OCI-LY7 (cell line): ENCODE measurements around the gene C11orf52. TPM values are rescaled to one million over a fixed set of nuclear protein-coding genes. Genes with fewer than 3 reads are reported as not detected.
"Not testable (repeated sequence)": the region's sequence is repeated elsewhere in the genome, so short reads cannot be mapped to it uniquely, and the experiment has no call there.

Source experiments
- BruUV-seq: library from RNA; stranded (reverse); fragments of 400-500 nt; replicated peaks from 2 replicates; lab custom pipeline; 2021; lab: Mats Ljungman, UMichigan
- CTCF ChIA-PET: fragments of 300-600 bp; sonication (Branson Sonifier 250); formaldehyde crosslinking; loops from one replicate; lab custom pipeline; 2022; ENCODE audit warnings: antibody characterized with exemption; ENCODE audit not compliant: unreplicated experiment; lab: Charles Lee
- POLR2A ChIA-PET: fragments of 300-600 bp; sonication (Branson Sonifier 250); formaldehyde crosslinking; loops from one replicate; lab custom pipeline; 2022; ENCODE audit warnings: antibody characterized with exemption; lab: Charles Lee
- DNase-seq: peaks from one replicate; pipeline ENCODE4 v3.0.0-alpha.2; 2015; ENCODE audit warnings: low spot score
- H2AFZ ChIP-seq: fragments of 200-600 bp; sonication (generic), shearing (Covaris generic); 2 replicates; pipeline ENCODE4 v1.6.1; 2014; ENCODE audit warnings: mild to moderate bottlenecking, antibody characterized with exemption, low read length, moderate library complexity
- H3K27ac ChIP-seq: fragments of 200-600 bp; sonication (generic); 2 replicates; pipeline ENCODE4 v1.5.1; 2014; ENCODE audit warnings: mixed run types, low read depth, mild to moderate bottlenecking, moderate library complexity, low read length, inconsistent platforms; ENCODE audit not compliant: poor library complexity, severe bottlenecking
- H3K36me3 ChIP-seq: fragments of 200-600 bp; sonication (generic); 2 replicates; pipeline ENCODE4 v1.6.1; 2014; ENCODE audit warnings: mild to moderate bottlenecking, antibody characterized with exemption, low read length, moderate library complexity, mixed read lengths; ENCODE audit not compliant: insufficient read depth
- H3K4me1 ChIP-seq: fragments of 200-600 bp; sonication (generic); 2 replicates; pipeline ENCODE4 v1.5.1; 2014; ENCODE audit warnings: mild to moderate bottlenecking, low read length; ENCODE audit not compliant: insufficient read depth, poor library complexity, severe bottlenecking
- H3K4me2 ChIP-seq: fragments of 200-600 bp; sonication (generic); 2 replicates; pipeline ENCODE4 v1.6.1; 2014; ENCODE audit warnings: mild to moderate bottlenecking, low read length
- H3K4me3 ChIP-seq: fragments of 200-600 bp; sonication (generic); 2 replicates; pipeline ENCODE4 v1.5.1; 2014; ENCODE audit warnings: mild to moderate bottlenecking, low read depth, low read length; ENCODE audit not compliant: poor library complexity, severe bottlenecking
- H3K79me2 ChIP-seq: fragments of 200-600 bp; sonication (generic); 2 replicates; pipeline ENCODE4 v1.6.1; 2016; ENCODE audit warnings: low read depth, mild to moderate bottlenecking, low read length, moderate library complexity, mixed read lengths; ENCODE audit not compliant: insufficient read depth
- H3K9me2 ChIP-seq: fragments of 200-600 bp; sonication (generic); 2 replicates; pipeline ENCODE4 v1.6.1; 2016; ENCODE audit warnings: mild to moderate bottlenecking, low read length, mixed read lengths; ENCODE audit not compliant: insufficient read depth
- H3K9me3 ChIP-seq: fragments of 200-600 bp; sonication (generic); 2 replicates; pipeline ENCODE4 v1.6.1; 2014; ENCODE audit warnings: mild to moderate bottlenecking, mixed run types, low read length, mixed read lengths
- H4K20me1 ChIP-seq: fragments of 200-600 bp; sonication (generic); 2 replicates; pipeline ENCODE4 v1.6.1; 2014; ENCODE audit warnings: mild to moderate bottlenecking, antibody characterized with exemption, low read length, moderate library complexity, mixed read lengths; ENCODE audit not compliant: insufficient read depth
- EZH2phosphoT487 ChIP-seq: fragments of 200-600 bp; sonication (generic); IDR thresholded peaks from 2 replicates; pipeline ENCODE4 v1.6.1; 2018; ENCODE audit warnings: low read depth, borderline replicate concordance, mild to moderate bottlenecking, mixed run types, antibody characterized with exemption, low read length, moderate library complexity, mixed read lengths
- intact Hi-C: fragments of 100-400 bp; cut with micrococcal nuclease; formaldehyde crosslinking; loops from one replicate; pipeline ENCODE4 v1.10.0; 2022; ENCODE audit not compliant: unreplicated experiment
- total RNA-seq, 2 experiments: library from RNA; depleted of rRNA in 1 of 2; stranded (reverse); fragments of >200 nt in 1 of 2; shearing (Covaris generic) in 1 of 2; gene quantifications; 2 replicates each; pipeline ENCODE4 v1.2.3, GENCODE V29; 2014 to 2022
- TF ChIP-seq, protein P1 (sequence below): fragments of 200-600 bp; sonication (generic); conservative IDR thresholded peaks from 2 replicates; pipeline ENCODE4 v1.5.1; 2014; ENCODE audit warnings: mild to moderate bottlenecking, antibody characterized with exemption, low read length, moderate library complexity, mixed read lengths

C11orf52 gene
- total RNA-seq, 2 experiments from 2014 or later: not detected

DNA sequence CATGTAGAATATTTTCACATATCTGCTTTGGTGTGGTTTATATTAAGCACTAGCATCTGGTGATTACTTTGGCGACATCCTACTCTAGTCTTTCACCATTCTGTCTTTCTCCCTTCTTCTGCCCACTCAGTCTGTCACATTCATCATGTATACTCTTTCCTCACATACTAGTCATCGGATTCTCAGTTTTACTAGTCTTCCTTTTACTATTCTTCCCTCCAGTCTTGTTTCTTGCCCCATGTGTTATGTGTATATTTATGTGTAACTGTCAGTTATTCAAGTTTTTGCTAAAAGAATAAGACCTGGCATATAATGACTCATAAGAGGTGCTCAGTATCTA lies 13.9 kb downstream of the C11orf52 start:
- H3K79me2 ChIP-seq: no peaks in the 10 kb centered on the region
- no peak overlapping the region for H3K4me2 ChIP-seq
- no peaks in the 10 kb centered on the region for H4K20me1 ChIP-seq
- H3K9me3 ChIP-seq: no peaks in the 10 kb centered on the region
- intact Hi-C loops: loop anchor here (1.0 to 5.0 kb wide), 3 partner anchors 50 to 350 kb away; partner anchors contain the start of gene BCO2
- H3K4me1 ChIP-seq: peaks cover 26% of the 10 kb centered on the region
- ChIA-PET CTCF (interaction anchor here (1.1 to 1.9 kb wide), 2 partner anchors 49 to 59 kb away, joined by 3 to 20 read pairs; no protein-coding TSS in a partner anchor), POLR2A (interaction anchor here (0.8 kb wide), 1 partner anchor 118 kb away, joined by 3 read pairs; no protein-coding TSS in a partner anchor)
- H3K27ac ChIP-seq: no peak overlapping the region
- no peaks in the 10 kb centered on the region for H3K36me3 ChIP-seq
- H3K9me2 ChIP-seq: no peaks in the 10 kb centered on the region
- BruUV-seq: no TSS peak
- no peak for DNase-seq
- TF ChIP-seq EZH2phosphoT487: no peak
- TF ChIP-seq, protein P1, sequence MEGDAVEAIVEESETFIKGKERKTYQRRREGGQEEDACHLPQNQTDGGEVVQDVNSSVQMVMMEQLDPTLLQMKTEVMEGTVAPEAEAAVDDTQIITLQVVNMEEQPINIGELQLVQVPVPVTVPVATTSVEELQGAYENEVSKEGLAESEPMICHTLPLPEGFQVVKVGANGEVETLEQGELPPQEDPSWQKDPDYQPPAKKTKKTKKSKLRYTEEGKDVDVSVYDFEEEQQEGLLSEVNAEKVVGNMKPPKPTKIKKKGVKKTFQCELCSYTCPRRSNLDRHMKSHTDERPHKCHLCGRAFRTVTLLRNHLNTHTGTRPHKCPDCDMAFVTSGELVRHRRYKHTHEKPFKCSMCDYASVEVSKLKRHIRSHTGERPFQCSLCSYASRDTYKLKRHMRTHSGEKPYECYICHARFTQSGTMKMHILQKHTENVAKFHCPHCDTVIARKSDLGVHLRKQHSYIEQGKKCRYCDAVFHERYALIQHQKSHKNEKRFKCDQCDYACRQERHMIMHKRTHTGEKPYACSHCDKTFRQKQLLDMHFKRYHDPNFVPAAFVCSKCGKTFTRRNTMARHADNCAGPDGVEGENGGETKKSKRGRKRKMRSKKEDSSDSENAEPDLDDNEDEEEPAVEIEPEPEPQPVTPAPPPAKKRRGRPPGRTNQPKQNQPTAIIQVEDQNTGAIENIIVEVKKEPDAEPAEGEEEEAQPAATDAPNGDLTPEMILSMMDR: no peak
- no peak overlapping the region for H3K4me3 ChIP-seq
- no peak overlapping the region for H2AFZ ChIP-seq

DNA sequence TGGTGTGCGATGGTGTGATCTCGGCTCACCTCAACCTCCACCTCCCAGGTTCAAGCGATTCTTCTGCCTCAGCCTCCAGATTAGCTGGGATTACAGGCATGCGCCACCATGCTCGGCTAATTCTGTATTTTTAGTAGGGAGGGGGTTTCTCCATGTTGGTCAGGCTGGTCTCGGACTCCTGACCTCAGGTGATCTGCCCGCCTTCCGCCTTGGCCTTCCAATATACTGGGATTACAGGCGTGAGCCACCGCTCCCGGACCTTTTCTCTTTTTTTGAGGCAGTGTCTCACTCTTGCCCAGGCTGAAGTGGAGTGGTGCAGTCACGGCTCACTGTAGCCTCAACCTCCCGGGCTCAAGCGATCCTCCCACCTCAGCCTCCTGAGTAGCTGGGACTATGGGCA lies 14.5 kb downstream of the C11orf52 start:
- CTCF ChIA-PET: not testable (repeated sequence)
- intact Hi-C loops: loop anchor here (5.0 kb wide), 2 partner anchors 244 to 349 kb away; partner anchors contain the start of gene BCO2

DNA sequence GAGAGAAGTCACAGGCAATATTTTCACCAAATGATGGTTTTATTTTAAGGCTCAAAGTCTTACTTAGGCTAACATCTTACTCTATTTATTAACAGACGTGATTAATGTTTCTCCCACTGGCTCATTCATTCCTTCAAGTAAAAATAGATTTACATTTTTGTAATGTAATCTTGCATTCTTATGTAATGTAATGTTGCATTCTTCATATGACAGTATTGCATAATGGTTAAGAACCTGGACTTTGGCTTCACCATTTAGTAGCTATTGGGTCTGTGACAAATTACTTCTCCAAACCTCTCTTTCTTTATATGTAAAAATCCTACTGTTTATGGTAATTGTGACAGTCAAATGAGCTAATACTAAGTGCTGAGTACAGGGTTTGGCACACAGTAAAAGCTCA lies 15.2 kb downstream of the C11orf52 start:
- Histone ChIP-seq H3K4me2 (no peak overlapping the region), H3K79me2 (no peaks in the 10 kb centered on the region), H4K20me1 (no peaks in the 10 kb centered on the region), H3K4me1 (peaks cover 37% of the 10 kb centered on the region), H3K27ac (no peak overlapping the region), H3K4me3 (no peak overlapping the region), H3K36me3 (no peaks in the 10 kb centered on the region), H3K9me2 (no peaks in the 10 kb centered on the region), H2AFZ (no peak overlapping the region), H3K9me3 (no peaks in the 10 kb centered on the region)
- intact Hi-C loops: loop anchor here (5.0 kb wide), 2 partner anchors 243 to 348 kb away; partner anchors contain the start of gene BCO2
- TF ChIP-seq, protein P1: no peak
- TF ChIP-seq EZH2phosphoT487: no peak
- ChIA-PET CTCF (no interaction called here), POLR2A (interaction anchor here (0.6 to 6.4 kb wide), 8 partner anchors 8 to 105 kb away, joined by 3 to 54 read pairs (median 6); no protein-coding TSS in a partner anchor)
- no TSS peak for BruUV-seq
- no peak for DNase-seq

More for the DNA sequence above, 14.5 kb downstream of the C11orf52 start:
- not testable (repeated sequence) for H3K9me3 ChIP-seq, H4K20me1 ChIP-seq, H3K27ac ChIP-seq, H3K4me2 ChIP-seq, H3K9me2 ChIP-seq, DNase-seq, H3K36me3 ChIP-seq, H2AFZ ChIP-seq, H3K4me3 ChIP-seq, BruUV-seq, H3K79me2 ChIP-seq
- H3K4me1 ChIP-seq: peaks cover 30% of the 10 kb centered on the region
- POLR2A ChIA-PET: interaction anchor here (0.8 kb wide), 1 partner anchor 117 kb away, joined by 3 read pairs; no protein-coding TSS in a partner anchor
